Amniotic epithelial cell (primary cell): Measurements from ENCODE around the gene ATG13.

Source experiments
- DNase-seq: peaks from one replicate; pipeline ENCODE4 v3.0.0-alpha.2; 2010; ENCODE audit warnings: low read depth

ATG13 gene

GRCh38 chr11:46676436-46677158 is 59.2 kb downstream of the ATG13 start:
- no peak for DNase-seq

- no peak for DNase-seq
These were observed 59.8 kb downstream of the ATG13 start for GRCh38 chr11:46677169-46677568.

GRCh38 chr11:46677991-46678740 is 60.8 kb downstream of the ATG13 start:
- no peak for DNase-seq

- DNase-seq = no peak
These were observed 61.4 kb downstream of the ATG13 start for GRCh38 chr11:46678741-46679130.

DNA sequence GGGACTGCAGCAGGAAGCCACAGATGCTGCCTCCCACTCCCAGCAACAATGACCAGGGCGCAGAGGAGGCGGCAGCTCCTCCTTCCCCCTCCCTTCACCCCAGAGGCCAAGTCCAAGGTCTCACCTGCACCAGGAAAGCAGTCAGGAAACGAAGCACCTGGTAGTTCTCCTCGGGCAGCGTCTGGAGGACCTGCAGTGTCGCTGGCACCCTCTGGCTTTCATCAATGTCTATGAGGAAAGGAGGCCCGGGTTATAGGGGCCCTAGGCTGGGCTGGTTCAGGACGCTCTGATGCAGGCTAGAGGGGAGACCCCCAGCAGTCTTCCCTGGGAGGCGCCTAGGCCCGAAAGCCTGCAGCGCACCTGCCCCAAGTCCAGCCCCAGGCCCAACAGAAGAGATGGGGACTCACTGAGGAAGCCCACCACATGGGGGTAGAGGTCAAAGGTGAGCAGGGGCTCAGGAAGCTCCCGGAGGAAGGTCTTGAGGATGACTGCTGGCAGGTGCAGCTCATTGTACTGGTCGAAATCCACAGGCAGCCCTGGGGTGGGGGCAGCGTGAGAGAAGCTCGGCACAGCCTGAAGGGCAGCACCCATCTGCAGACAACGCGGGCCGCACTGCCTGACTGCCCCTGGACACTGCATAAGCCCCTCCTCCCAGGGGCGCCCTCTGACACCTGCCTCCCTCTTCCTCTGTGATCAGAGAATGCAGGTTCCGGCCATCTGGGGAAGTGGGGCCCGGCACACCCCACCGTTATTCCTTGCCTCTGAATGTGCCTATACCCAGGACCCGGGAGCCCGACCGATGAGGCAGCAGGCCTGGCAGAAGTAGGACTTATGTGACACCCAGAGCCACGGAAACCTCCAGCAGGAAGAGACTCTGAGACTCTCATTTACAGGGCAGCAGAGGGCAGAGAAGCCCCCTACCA is 62.1 kb downstream of the ATG13 start:
- no peak for DNase-seq

GRCh38 chr11:46680164-46680760 is 62.9 kb downstream of the ATG13 start:
- DNase-seq = no peak

GRCh38 chr11:46680815-46681214 is 63.5 kb downstream of the ATG13 start:
- no peak for DNase-seq

DNA sequence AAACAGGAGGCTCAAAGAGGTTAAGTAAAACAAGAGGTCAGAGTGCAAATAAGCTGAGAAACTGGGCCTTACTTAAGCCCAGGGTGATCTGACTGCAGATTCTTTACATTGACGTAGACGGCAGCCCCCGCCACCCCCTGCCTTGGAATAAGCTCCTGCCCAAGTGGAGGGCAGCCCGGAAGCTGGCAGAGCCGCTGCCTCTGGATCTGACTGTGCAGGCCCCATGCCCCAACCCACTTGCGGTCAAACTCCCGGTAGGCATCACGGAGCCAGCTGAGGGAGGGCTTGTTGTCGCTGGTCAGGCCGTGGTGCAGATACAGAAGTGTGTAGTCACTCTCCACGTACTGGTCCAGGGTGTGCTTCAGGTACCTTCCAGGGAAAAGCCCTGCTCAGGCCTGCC is 64.5 kb downstream of the ATG13 start:
- DNase-seq = no peak

GRCh38 chr11:46682773-46683752 is 65.7 kb downstream of the ATG13 start:
- peak; percentile 48 for DNase-seq

DNA sequence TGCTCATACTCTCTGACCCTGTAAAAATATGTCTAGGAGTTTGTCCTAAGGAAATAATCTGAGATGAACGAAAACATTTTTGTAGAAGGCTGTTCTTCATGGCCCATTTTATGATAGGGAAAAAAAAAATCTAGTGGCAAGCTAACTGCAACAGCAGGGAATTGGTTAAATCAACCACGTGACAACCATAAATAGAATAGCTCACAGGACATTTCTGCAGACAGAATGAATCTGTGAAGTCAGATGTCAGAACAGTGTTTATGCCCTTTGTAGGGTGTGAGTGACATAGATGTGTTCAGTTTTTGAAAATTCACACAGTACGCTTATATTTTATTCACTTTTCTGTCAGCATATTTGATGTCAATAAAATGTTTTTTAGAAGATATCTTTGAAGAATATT is 67.0 kb downstream of the ATG13 start:
- DNase-seq = no peak

DNA sequence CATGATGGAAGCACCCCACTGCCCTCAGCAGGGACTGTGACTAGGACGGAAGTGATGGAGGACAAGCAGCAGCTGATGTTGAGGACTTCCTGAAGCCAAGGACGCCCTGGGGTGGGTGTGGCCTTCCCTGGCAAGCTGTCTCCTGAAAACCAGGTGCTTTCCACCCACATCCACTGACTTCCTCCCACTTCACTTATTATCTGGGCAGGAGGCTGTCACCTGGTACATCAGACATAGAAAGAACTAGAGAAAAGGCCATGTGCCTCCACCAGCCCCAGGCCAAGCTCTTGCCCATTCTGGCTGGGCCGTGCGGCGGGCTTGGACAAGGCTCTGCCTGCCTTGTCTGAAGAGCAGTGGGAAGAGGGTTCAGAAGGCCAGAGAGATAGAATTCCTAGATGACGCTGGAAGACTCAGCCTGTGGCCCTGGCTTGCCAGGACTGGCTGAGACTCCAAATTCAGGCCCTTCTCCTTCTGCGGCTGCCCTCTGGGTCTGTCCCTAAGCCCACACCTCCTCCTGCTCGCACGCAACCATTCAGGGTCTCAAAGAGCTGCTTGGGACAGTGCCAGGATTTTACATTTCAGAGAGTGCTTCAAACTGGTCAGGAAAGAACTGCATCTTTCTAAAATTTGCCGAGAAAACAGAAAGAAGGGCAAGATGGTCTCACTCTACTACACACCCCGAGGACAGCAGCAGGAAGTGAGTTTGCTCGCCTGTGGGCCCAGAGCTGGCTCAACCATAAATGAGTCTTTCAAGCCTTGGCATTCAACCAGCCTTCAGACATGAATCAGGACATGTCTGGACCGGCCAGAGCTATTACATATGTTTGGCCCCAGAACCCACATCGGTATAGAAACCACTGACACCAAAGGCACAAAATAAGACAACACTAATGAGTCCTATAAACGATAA is 69.8 kb downstream of the ATG13 start:
- DNase-seq = peak; percentile 63

DNA sequence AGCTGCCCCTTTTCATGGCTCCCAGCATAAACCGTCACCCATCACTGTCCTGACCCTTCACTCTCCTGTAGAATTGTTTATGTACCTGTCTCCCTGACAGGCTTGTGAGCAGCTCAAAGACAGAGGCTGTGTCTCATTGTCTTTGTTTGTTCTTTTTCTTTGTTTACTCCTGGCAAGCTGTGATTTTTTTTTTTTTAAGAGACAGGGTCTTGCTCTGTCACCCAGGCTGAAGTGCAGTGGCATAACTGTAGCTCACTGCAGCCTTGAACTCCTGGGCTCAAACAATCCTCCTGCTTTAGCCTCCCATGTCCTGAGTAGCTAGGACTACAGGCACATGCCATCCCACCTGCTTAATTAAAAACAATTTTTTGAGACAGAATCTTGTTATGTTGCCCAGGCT is 73.3 kb downstream of the ATG13 start:
- no peak for DNase-seq

GRCh38 chr11:46692450-46692849 is 75.1 kb downstream of the ATG13 start:
- no peak for DNase-seq

- DNase-seq = peak; percentile 93
These were observed 76.3 kb downstream of the ATG13 start for GRCh38 chr11:46693597-46694012.

DNA sequence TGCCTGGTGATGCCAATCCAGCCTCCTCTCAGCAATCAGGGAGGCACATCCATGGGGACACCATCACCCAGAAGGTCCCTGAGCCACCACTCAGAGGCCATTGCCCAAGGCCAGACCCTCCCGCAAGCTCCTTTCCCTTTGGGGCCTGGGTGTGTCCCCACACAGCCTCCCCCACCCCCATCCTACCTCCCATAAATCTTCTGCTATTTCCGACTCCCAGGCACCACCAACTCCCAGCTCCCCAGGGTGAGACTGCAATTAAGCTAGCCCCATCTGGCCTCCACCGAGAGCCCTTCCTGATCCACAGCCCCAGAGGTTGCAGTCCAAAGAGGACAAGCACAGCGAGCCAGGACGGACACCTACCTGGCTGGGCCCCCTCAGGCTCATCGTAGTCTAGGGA is 76.7 kb downstream of the ATG13 start:
- no peak for DNase-seq

DNA sequence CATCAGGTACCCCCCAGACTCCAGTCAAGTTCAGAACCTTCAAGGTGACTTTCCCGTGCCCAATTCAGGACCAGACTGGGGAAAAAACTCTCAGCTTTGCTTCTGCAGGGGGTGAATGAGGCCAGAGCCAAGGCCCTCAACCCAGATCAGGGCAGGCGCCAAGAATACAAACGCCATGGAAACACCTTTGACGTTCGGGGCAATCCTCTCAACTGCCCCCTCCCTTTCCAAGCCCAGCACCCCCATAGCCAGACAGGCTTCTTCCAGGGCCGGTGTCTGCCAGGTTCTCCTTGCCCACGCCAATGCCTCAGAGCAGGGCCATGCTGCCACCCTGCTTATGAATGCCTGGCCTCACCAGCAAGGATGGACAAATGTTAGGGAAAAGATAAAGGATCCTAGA is 77.3 kb downstream of the ATG13 start:
- no peak for DNase-seq

- DNase-seq = no peak
These were observed 78.2 kb downstream of the ATG13 start for GRCh38 chr11:46695345-46696211.

DNA sequence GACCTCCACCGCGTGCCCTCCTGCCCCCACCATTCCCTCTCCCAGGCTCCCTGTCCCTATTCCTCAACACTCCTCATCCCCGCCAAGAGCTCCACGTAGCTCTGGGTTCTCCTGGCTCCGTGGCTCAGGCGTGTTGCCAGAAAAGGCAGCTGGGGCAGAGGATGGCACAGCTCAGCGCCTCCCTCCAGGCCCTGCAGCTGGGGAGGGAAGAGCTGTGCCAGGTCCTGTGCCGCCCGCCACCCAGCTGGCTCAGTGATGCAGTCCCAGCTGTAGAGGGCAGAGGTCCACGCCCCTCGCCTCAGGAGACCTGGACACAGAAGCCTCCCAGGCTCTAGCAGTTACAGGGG is 78.8 kb downstream of the ATG13 start:
- no peak for DNase-seq

- DNase-seq = peak; percentile 58
These were observed 80.0 kb downstream of the ATG13 start for GRCh38 chr11:46697303-46697702.
